GM21528 (cell line): ENCODE results near the gene SERP2.

ENCODE experiments used
- ATAC-seq: cut with Tn5 transposase; IDR thresholded peaks from one replicate; pipeline ENCODE4 v1.9.1; 2021; ENCODE audit warnings: mild to moderate bottlenecking, moderate library complexity; ENCODE audit not compliant: unreplicated experiment, low FRiP score

SERP2 gene

GRCh38 chr13:44431150-44431549 is 57.5 kb downstream of the SERP2 start:
- ATAC-seq, result no peak

- no peak for ATAC-seq
These were observed 59.0 kb downstream of the SERP2 start for GRCh38 chr13:44432650-44433049.

- no peak for ATAC-seq
These were observed 60.5 kb downstream of the SERP2 start for GRCh38 chr13:44433863-44434765.

GRCh38 chr13:44434766-44435141 is 61.1 kb downstream of the SERP2 start:
- no peak for ATAC-seq

- peak; percentile 55 for ATAC-seq
These were observed 61.7 kb downstream of the SERP2 start for GRCh38 chr13:44435142-44435918.

- ATAC-seq, result no peak
These were observed 62.4 kb downstream of the SERP2 start for GRCh38 chr13:44435919-44436510.

GRCh38 chr13:44436589-44437337 is 63.1 kb downstream of the SERP2 start:
- ATAC-seq, result no peak

GRCh38 chr13:44437356-44438233 is 64.0 kb downstream of the SERP2 start:
- no peak for ATAC-seq

- no peak for ATAC-seq
These were observed 64.6 kb downstream of the SERP2 start for GRCh38 chr13:44438234-44438579.

- ATAC-seq, result no peak
These were observed 65.9 kb downstream of the SERP2 start for GRCh38 chr13:44439452-44440024.

GRCh38 chr13:44440046-44440608 is 66.5 kb downstream of the SERP2 start:
- ATAC-seq, result no peak
